ENCODE results near the gene PBX4.

PBX4 gene

DNA sequence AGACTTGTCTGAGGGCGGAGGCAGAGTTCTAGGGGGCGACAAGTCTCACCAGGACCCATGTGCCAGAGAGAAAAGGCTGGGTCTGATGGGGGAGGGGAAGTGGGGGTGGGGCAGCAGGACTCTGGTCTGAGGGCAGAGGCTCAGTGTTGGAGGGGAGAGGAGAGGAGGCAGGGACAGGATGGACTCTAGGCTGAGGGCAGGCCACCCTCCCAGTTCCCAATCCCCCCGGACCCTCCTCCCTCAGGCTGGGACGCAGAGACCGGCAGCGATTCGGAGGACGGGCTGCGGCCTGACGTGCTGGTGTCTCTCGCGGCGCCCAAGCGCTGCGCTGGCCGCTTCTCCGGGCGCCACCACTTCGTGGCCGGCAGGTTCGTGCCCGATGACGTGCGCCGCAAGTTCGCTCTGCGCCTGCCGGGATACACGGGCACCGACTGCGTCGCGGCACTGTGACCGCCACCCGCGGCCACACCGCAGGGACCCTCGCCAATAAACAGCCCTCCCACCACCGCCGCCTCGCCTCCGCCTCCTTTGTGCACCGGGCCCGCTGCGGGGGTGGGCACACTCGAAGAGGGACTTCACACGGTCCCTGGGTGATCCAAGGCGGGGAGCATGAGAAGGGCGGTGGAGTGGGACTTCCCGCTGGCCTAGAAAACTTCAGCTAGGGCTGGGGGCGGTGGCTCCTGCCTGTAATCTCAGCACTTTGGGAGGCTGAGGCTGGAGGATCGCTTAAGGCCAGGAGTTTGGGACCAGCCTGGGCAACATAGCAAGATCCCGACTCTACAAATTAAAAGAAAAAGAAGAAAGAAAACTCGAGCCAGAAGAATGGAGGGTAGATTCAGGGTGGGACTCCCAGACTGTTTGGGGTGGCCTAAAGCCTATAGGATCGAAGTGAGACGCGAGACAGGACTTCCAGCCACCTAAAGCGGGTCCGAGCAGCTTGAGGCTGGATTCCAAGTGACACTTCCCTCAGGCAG, 81.1 kb downstream of the PBX4 start:
- no peak for DNase-seq

DNA sequence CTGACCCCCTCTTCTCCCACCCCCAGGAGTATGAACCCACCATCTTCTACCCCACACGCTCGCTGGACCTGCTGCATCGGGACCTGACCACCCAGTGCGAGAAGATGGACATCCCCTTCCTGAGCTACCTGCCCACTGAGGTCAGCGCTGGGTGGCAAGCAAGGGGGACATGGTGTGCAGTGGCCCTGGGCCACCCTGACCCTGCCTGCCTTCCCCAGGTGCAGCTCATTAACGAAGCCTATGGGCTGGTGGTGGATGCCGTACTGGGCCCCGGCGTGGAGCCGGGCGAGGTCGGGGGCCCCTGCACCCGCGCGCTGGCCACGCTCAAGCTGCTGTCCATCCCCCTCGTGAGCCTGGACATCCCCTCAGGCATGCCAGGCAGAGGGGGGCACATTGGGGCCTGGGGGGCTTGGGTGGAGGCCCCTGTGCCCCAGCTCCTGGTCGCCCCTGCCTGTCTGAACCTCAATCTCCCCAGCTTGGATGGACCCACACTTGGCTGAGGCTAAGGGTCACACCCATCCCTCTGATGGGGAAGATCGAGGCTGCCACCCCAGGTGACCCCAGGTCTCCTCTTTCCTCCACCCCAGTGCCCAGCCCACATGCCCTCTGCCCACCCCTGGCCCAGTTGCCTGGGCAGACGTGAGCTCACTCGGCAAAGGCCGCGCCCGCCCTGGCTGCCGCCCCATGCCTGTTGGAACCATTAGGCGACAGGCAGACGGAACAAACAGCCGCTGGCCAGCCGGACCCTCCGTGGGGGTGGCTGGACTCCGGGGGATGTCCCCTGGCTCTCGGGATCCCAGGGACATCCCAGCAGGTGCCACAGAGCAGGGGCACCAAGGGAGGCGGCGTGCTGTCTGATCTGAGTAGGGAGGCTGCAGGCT, 82.9 kb downstream of the PBX4 start:
- no peak for DNase-seq

DNA sequence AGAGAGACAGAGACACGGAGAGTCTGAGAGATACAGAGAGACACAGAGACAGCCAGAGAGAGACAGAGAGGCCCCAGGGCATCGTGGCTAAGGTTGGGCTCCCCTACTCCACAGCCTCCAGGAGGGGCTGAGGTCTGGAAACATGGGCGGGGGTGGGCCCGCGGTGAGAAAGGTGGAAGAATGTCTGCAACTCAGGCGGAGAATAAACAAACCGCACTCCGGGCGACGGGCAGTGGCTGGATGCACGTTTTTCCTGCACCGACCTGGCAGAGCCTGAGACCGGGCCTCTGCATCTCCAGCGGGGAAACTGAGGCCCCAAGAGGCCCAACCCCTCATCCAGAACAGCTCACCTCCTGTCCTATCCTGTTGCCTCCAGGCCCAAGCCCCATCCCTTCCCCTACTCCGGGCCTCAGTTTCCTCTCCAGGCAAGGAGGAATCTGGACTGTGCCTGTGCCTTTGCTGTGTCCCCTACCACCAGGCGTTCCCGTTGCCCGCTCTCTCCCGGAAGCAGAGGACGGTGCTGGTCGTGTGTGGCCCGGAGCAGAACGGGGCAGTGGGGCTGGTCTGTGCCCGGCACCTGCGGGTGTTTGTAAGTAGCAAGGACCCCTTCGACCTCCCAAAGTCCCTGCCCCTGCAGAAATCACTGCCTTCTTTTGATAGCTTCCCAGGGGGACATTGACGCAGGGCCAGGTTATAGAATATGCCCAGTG, 83.8 kb downstream of the PBX4 start:
- DNase-seq = no peak

DNA sequence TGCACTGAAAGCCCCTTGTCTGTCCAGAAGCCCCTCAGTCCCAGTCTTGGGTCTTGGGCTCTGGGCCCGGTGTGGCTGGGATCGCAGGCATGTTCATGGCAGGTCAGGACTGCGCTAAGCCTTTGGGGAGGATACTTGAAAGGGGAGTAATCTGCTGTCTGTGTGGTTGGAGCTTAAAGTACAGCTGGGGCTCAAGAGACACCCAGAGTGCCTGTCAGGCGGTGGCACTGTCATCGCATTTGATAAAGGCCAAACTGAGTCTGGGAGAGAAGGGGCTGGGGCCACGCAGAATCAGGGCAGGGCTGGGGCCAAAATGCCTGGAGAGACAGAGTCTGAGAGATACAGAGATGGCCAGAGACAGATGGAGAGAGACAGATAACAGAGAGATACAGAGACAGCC, 84.6 kb downstream of the PBX4 start:
- no peak for DNase-seq

DNA sequence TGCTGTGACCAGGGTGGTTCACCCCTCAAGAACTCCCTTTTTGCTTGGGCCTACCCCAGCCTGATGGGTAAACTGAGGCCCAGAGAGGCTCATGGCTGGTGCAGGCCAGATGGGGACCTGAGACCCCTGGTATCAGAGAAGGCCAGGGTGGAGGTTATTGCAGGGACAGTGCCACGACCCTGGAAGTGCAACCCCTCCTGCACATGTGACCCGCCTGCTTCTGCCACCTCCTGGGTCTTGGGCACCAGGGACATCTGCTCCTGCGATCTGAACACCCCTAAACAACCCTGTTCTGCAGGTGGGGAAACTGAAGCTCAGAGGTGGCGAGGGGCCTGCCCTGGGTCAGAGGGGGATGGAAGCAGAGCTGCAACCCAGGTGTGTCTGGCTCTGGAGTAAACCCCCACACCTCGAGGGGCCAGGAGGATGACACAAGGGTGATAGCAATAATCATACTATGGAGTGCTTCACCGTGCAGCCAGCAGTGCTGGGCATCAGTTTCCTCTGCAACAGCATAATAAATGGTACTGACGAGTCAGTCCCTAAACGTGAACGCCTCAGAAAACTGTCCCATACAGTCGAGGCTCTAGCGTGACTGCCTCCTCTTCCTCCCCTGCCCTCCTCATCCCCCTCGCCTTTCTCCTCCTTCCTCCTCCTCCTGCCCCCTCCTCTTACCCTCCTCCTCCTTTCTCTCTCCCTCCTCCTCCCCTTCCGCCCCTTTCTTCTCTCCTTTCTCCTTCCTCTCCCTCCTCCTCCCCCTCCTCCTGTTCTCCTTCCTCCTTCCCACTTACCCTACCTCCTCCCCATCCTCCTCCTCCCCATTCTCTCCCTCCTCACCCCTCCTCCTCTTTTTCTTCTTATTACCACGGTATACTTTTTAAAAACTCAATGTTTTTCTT, 85.4 kb downstream of the PBX4 start:
- no peak for DNase-seq

DNA sequence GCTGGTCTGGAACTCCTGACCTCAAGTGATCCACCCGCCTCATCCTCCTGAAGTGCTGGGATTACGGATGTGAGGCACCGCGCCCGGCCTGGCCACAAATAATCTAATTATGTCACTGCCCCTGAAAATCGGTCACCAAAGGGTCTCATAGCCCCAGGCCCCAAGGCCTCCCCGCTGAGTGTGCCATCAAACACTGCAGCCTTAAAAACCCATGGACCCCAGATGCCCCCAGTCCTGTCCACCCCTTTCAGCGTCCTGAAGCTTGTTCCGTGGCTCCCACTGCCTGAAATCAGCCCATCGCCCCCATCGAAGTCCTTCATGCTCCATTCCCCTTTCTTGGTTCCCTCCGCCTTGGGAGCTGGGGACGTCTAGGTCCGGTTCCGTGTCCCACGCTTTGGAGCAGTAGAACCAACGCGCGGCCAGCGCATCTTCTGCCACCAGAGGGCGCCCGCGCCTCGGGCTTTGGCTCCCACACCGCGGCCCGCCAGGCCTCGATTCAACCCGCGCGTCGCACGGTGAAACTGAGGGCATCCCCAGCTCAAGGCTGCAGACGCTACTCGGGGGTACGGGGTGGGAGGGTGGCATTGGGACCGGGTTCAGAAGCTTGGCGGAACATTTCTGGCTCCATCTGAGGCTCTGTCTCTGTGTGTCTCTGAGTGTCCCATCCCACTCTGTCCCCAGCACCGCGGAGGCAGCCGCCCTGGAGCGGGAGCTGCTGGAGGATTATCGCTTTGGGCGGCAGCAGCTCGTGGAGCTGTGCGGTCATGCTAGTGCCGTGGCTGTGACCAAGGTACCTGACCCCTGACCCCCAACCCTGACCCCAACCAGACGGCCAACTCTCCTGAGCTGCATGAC, 86.3 kb downstream of the PBX4 start:
- peak; percentile 79 to 85 (median 82) for DNase-seq

DNA sequence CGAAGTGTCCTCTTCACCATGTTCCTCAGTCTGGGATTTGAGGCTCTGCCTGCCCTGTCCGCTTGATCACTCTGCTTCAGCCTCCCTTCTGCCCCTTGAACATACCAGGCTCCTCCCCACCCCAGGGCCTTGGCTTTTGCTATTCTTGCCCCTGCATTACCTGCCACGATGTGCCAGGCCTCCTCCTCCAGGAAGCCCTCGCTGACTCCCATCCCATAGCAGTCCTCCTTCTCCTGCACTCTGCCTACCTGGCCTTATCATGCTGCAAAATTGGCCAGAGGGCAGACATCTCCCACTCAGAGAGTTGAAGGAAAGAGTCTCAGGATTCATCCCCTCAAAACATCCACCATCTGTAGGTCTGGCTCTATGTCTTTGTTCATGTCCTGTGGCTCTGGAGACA, 87.6 kb downstream of the PBX4 start:
- DNase-seq = no peak

DNA sequence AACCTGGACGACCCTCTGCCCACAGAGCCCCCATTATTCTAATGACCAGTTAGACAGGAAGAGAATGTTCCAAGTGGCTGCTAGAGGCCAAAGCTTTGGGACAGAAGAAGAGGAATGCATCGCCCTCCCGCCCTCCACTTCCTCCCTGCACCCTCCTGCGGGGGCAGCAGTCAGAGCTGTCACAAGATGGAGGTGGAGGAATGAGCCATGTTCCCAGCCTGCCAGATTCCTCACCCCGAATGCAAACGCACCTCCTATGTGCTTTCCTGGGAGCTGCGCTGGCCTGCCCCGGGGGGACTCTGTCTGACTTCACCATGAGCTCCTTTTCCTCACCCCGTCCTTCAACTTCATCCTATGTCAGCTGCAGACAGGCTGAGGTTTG, 88.1 kb downstream of the PBX4 start:
- DNase-seq = no peak

DNA sequence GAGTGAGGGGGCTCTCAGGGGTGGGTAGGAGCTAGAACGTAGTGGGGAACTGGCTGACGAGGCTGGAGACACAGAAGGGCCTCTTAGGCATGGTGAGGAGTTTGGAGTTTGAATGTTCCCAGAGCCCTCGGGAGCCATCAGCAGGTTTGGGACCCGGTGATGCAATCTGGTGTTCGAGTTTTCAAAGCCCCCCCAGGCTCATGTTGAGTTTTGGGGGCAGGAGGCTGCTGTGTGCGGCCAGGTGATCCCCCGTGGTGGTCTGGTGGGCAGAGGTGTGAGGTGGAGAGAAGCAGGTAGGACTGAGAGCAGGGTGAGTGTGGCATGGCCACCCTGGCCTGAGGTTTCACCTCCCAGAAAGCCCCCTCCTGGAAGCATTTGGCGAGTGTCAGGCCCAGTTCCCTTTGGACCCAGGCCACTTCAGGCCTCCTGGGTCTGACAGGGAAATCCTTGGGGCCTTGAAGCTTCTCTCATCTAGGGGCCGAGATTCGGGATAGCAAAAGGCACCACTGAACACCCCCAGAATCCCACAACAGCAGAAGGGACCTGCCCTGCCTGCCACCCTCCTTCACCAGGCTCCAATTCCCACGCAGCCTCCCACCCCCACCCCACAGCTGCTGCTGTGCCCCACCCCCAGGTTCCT, 88.6 kb downstream of the PBX4 start:
- DNase-seq = no peak

DNA sequence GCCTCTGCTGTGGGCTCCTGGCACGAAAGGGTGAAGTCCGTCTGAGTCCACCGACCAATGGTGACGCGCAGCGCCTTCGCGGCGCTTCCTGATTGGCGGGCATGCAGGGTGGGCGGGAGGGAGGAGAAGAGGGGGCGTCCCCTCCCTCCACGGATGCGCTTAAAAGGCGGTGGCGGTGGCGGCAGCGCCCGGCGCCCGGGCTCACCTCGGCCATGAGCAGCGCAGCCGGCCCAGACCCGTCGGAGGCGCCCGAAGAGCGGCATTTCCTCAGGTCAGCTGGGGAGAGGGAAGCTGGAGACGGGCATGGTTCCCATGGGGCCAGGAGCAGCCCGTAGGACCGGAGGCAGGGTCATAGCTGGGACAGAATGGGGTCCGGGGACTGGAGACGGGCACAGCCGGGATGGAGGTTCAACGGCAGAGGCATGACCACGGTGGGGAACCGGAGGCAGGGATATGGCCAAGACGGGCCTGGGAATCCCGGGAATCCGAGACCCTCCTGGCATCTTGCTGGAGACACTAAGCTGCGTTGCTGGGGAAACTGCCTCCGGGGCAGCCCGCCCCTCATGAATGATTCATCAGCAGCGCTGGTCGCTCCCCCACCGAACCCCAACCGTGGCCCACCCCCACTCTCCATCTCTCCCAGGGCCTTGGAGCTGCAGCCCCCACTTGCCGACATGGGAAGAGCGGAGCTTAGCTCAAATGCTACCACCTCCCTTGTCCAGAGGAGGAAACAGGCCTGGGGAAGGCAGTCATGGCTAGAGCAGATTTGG, 89.6 kb downstream of the PBX4 start, which contains the start of gene YJEFN3:
YJEFN3 (plus strand) TSS at position 191 of the 770 bp plus-strand sequence; CDS start at position 213, 22 bp downstream.
- no peak for DNase-seq

DNA sequence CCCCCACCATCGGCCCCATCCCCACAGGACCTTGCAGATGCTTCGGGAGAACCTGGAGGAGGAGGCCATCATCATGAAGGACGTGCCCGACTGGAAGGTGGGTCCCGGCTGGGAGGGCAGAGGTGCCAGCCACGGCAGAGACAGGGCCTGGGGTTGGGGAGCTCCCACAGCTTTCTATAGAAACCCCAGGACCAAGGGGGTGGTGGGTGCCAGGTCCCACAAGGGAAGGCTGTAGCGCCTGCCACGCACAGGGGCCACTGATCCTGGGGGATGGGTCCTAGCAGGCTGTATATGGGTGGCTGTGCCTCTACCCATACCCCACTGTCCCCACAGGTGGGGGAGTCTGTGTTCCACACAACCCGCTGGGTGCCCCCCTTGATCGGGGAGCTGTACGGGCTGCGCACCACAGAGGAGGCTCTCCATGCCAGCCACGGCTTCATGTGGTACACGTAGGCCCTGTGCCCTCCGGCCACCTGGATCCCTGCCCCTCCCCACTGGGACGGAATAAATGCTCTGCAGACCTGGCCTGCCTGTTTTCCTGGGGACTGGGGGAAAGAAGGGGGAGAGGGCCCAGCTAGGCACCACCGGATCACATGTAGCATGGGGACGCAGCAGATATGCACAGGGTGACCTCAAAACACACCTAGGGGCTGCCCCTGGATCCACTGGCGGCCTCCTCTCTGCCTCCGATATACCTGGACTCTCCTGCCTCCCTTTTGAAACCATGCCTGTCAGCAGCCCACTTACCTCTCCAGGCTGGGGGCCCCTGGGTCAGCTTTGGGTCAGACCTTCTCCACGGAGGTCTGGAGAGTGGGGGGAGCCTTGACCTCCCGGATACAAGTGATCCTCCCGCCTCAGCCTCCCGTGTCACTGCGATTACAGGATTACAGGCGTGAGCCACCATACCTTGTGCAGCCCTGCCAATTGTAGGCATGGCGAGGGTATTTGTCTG, 90.5 kb downstream of the PBX4 start:
- DNase-seq = no peak

DNA sequence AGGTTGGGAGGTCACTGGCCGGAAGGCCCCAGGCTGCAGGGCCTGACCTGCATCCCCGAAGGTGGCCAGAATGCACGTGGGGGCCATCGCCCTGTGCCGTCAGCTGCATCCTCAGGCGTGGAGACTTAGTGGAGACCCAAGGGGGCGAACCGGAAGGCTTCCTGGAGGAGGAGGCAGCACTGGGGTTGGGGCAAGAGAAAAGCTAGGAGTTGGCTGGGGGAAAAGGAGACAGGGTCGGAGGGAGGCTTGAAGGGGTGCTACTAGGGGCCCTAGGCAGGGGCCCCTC, 91.2 kb downstream of the PBX4 start:
- no peak for DNase-seq

DNA sequence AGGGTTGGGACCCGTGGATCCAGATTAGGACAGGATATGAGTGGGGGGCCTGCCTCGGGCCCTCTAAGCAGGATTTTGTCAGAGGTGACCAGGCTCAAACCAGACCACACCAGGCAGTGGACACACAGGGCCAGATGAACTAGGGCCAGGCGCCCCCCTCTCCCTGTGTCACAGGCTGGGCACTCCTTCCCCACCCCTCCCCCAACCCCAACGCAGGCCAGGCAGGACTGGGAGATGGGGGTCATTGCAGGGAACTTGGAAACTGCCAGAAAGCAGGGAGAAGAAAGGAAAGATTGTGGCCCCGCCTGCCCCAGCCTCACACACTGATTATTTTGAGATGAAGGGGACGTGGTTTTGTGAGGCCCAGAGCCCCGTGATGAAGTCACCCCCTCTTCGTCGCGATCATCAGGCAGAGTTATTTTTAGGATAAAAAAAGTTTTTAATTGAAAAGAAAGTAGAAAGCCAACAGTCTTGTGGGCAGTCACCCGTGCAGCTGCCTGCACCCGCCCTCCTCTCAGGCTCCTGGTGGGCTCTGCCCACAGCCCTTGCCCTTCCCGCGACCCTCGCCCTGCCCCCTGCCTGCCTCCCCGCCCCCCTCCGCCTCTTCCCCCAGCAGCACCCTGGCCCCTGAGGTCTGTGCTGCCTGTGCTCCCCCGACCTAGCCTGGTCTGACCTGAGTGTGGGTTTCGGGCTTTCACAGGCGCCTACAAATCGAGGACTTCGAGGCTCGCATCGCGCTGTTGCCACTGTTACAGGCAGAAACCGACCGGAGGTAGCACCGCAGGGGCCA, 91.7 kb downstream of the PBX4 start:
- DNase-seq = no peak

DNA sequence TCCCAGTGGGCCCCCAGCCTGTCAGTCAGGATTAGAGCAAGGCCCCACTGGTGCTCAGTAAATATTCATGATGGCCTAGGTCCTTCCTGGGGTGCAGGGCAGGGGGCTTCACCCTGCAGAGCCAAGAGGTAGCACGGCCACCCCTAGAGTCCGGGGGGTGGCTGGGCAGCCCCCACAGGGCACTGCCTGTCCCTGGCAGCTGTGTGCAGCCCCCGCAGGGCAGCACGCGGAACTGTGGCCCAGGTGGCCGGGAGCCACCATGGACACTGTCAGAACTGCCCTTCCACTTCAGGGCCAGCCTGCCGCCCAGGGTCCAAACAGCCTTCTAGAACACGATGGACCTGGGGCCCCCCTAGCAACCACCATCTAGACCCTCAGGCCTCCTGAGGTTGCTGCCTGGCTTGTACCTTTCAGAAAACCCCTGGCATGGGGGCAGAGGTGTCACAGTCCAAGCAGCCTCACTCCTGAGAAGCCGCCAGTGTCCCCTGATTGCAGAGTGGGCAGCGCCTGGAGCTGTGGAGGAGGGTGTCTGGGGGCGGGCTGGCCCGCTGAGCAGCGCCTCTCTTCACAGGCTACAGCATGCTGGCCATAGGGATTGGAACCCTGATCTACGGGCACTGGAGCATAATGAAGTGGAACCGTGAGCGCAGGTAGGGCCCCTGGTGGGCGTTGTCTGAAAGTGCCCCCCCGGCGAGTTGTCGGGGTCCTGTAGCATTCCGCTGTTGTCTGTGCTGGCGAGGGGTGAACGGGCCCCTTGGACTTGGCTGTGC, 92.7 kb downstream of the PBX4 start:
- no peak for DNase-seq

DNA sequence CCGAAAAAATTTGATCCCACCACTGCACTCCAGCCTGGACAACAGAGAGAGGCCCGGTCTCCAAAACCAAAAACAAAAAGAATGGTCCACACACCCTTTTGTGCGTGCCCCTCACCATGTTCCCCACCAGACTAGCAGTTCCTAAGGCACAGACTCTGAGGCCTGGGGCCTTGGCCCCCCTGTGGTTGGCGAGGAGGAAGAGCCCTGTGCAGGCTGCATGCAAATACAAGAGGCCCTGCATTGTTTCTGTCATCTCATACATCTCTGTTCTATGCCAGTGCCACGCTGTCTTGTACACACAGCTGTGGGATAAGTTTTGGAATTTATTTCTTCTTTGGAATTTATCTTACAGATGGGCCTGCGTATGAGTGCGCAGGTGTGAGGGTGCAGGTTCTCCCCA, 94.4 kb downstream of the PBX4 start:
- DNase-seq = no peak

DNA sequence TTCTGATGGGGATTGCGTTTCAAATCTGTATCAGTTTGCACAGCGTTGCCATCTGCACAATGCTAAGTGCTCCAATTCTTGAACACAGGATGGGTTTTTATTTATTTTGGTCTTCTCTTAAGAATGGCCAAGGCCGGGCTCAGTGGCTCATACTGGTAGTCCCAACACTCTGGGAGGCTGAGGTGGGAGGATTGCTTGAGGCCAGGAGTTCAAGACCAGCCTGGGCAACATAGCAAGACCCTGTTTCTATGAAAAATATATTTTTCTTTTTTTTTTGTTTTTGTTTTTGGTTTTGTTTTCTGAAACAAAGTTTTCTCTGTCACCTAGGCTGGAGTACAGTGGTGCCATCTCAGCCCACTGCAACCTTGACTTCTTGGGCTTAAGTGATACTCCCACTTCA, 95.3 kb downstream of the PBX4 start:
- DNase-seq = no peak

DNA sequence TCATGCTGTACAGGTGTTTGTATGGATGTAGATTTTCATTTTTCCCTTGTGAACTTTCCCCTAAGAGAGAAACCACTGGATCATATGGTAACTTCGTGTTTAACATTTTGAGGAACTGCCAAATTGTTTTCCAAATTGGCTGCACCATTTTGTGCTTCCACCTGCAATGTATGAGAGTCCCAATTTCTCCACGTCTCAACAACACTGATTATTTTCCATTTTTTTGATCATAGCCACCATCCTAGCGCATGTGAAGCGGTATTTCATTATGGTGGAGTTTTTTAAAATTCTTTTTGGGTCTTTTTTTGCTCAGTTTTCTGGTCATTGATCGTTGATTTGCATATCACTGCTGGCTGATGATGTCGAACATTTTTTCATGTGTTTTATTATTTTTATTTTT, 97.5 kb downstream of the PBX4 start:
- DNase-seq = no peak

Data from activated CD4-positive, CD25-positive, alpha-beta regulatory T cell (primary cell).